Activated CD4-positive, alpha-beta memory T cell treated with anti-CD3 and anti-CD28 coated beads for 36 hours (primary cell): Measurements from ENCODE around the gene MYL3. TPM values are rescaled to one million over a fixed set of nuclear protein-coding genes. Genes with fewer than 3 reads are reported as not detected.

Experiments used
- CTCF ChIA-PET: fragments of 350-600 bp; sonication (Branson Sonifier 250); formaldehyde crosslinking; loops from one replicate; lab custom pipeline; 2021; ENCODE audit warnings: antibody characterized with exemption, inconsistent platforms; lab: Charles Lee
- POLR2A ChIA-PET: fragments of 350-600 bp; sonication (Branson Sonifier 250); formaldehyde crosslinking; loops from one replicate; lab custom pipeline; 2021; ENCODE audit warnings: antibody characterized with exemption; lab: Charles Lee
- DNase-seq: peaks from one replicate; pipeline ENCODE4 v3.0.0-alpha.2; 2020
- H3K27ac Mint-ChIP-seq: one replicate; pipeline ENCODE4 v1.8.0; 2021; ENCODE audit warnings: mixed read lengths
- H3K27me3 Mint-ChIP-seq: one replicate; pipeline ENCODE4 v1.8.0; 2021; ENCODE audit warnings: mixed read lengths
- H3K36me3 Mint-ChIP-seq: one replicate; pipeline ENCODE4 v1.8.0; 2021; ENCODE audit warnings: mixed read lengths
- H3K4me1 Mint-ChIP-seq: one replicate; pipeline ENCODE4 v1.8.0; 2021; ENCODE audit warnings: low read depth, mixed read lengths
- H3K4me3 Mint-ChIP-seq: one replicate; pipeline ENCODE4 v1.8.0; 2021; ENCODE audit warnings: mild to moderate bottlenecking, mixed read lengths
- H3K9me3 Mint-ChIP-seq: one replicate; pipeline ENCODE4 v1.8.0; 2021; ENCODE audit warnings: mixed read lengths
- intact Hi-C: fragments of 100-400 bp; cut with micrococcal nuclease; formaldehyde crosslinking; loops from one replicate; pipeline ENCODE4 v1.15.1; 2023
- total RNA-seq, 2 experiments: library from RNA; stranded (reverse); gene quantifications; one replicate each; pipeline ENCODE4 v1.2.3, GENCODE V29; 2021

Gene MYL3
- total RNA-seq, 2 experiments from 2014 or later = not detected

DNA sequence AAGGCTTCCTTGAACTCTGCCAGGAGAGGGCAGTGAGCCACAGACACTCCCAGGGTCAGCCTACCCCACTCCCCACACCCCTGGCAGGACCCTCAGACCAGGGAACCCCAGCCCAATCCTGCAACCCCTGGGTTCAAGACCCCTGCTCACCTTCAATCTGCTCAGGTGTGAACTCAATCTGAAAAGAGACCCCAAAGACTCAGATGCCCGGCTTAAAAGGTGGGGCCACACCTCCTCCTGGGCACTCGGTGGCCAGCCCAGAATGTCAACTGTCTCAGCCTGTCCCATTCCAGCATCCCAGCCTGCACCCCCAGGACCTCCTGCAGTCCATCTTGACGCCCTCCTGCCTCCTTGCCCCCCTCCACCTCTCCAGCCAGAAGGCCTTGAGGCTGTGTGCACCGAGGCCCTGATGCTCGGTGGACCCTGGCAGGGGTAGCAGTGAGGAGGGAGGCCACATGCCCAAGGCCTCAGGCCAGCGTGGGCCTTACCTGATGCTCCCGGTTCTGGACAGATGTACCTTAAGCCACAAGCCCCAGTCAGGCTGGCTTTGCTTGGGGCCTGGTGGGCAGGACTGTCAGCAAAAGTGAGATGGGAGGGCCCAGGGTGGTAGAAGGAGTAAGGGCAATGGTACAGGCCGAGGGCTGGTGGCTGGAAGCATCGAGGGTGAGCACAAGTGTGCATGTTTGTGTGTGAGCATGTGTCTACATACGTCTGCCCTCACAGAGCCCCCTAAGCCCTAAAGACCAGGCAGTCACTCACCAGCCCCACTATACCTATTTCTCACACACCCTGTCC, 2.2 kb downstream of the MYL3 start:
- no peak overlapping the region for H3K27ac Mint-ChIP-seq
- no peaks in the 10 kb centered on the region for H3K9me3 Mint-ChIP-seq
- no peak for DNase-seq
- H3K36me3 Mint-ChIP-seq = no peaks in the 10 kb centered on the region
- intact Hi-C loops = loop anchor here (10.0 kb wide), 1 partner anchor 156 kb away; the partner anchor contains the start of gene TMIE
- CTCF ChIA-PET = no interaction called here
- POLR2A ChIA-PET = no interaction called here
- H3K4me3 Mint-ChIP-seq = no peak overlapping the region
- H3K4me1 Mint-ChIP-seq = no peaks in the 10 kb centered on the region
- H3K27me3 Mint-ChIP-seq = no peaks in the 10 kb centered on the region

DNA sequence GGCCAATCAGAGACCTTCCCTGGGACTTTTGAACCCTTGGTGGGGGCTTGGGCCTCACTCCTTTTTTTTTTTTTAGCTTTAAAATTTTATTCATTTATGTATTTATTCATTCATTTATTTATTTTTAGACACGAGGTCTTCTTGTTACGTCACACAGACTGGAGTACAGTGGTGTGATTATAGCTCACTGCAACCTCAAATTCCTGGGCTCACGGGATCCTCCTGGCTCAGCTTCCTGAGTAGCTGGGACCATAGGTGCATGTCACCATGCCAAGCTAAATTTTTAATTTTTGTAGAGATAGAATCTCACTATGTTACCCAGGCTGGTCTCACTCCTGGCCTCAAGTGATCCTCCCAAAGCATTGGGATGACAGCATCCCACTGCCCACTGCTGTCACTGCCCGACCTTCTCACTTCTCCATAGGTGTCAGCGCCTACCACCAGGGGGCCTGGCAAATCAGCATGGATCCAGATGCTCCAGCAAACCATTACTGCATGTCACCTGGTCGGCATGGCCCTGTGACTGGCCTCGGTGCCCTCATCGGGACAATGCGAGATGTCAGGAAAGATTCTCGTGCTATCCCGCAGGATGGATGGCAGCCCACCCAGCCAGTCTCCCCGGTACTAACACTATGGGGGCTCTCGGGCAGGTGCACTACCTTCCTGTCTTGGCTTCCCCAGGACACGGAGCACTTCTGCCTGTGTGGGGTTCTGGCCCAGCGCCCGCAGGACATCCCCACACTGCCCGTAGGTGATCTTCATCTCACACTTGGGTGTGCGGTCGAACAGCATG, 3.0 kb downstream of the MYL3 start:
- Mint-ChIP-seq H3K36me3 (no peaks in the 10 kb centered on the region), H3K4me1 (no peaks in the 10 kb centered on the region), H3K27ac (no peak overlapping the region), H3K27me3 (no peaks in the 10 kb centered on the region), H3K4me3 (no peak overlapping the region), H3K9me3 (no peaks in the 10 kb centered on the region)
- POLR2A ChIA-PET = interaction anchor here (0.5 kb wide), 1 partner anchor 919 kb away, joined by 3 read pairs; no protein-coding TSS in a partner anchor
- peak; percentile 42 for DNase-seq
- intact Hi-C loops = loop anchor here (10.0 kb wide), 1 partner anchor 155 kb away; the partner anchor contains the start of gene TMIE
- CTCF ChIA-PET = interaction anchor here (0.6 to 1.4 kb wide), 7 partner anchors 10 to 909 kb away, joined by 3 to 6 read pairs (median 3); no protein-coding TSS in a partner anchor

GRCh38 chr3:46859001-46859710, 4.1 kb downstream of the MYL3 start:
- no peak for DNase-seq
- H3K27ac Mint-ChIP-seq = no peak overlapping the region
- POLR2A ChIA-PET = no interaction called here

GRCh38 chr3:46858456-46858855, 4.8 kb downstream of the MYL3 start:
- Mint-ChIP-seq H3K4me3 (no peak overlapping the region), H3K4me1 (no peaks in the 10 kb centered on the region), H3K27ac (no peak overlapping the region), H3K27me3 (no peaks in the 10 kb centered on the region), H3K36me3 (no peaks in the 10 kb centered on the region), H3K9me3 (no peaks in the 10 kb centered on the region)
- POLR2A ChIA-PET = no interaction called here
- DNase-seq = no peak
- intact Hi-C loops = no loop called here
- CTCF ChIA-PET = interaction anchor here (0.8 to 1.4 kb wide), 2 partner anchors 9 to 15 kb away, joined by 3 read pairs; no protein-coding TSS in a partner anchor

More at GRCh38 chr3:46859001-46859710, 4.1 kb downstream of the MYL3 start:
- CTCF ChIA-PET = interaction anchor here (0.6 to 1.4 kb wide), 6 partner anchors 9 to 54 kb away, joined by 3 to 6 read pairs (median 4); no protein-coding TSS in a partner anchor
- Mint-ChIP-seq H3K4me3 (no peak overlapping the region), H3K36me3 (no peaks in the 10 kb centered on the region), H3K9me3 (no peaks in the 10 kb centered on the region), H3K27me3 (no peaks in the 10 kb centered on the region), H3K4me1 (no peaks in the 10 kb centered on the region)
- intact Hi-C loops = no loop called here

- no peak for DNase-seq
- no peak overlapping the region for H3K4me3 Mint-ChIP-seq
- H3K27ac Mint-ChIP-seq = no peak overlapping the region
- H3K27me3 Mint-ChIP-seq = no peaks in the 10 kb centered on the region
- no peaks in the 10 kb centered on the region for H3K9me3 Mint-ChIP-seq
- H3K36me3 Mint-ChIP-seq = no peaks in the 10 kb centered on the region
- intact Hi-C loops = no loop called here
- H3K4me1 Mint-ChIP-seq = no peaks in the 10 kb centered on the region
- ChIA-PET POLR2A (no interaction called here), CTCF (interaction anchor here (0.8 to 1.4 kb wide), 2 partner anchors 9 to 14 kb away, joined by 3 read pairs; no protein-coding TSS in a partner anchor)
These were observed 5.5 kb downstream of the MYL3 start for GRCh38 chr3:46857485-46858341.

- H3K4me1 Mint-ChIP-seq = no peaks in the 10 kb centered on the region
- H3K36me3 Mint-ChIP-seq = no peaks in the 10 kb centered on the region
- H3K9me3 Mint-ChIP-seq = no peaks in the 10 kb centered on the region
- DNase-seq = no peak
- no peaks in the 10 kb centered on the region for H3K27me3 Mint-ChIP-seq
- POLR2A ChIA-PET = no interaction called here
- CTCF ChIA-PET = interaction anchor here (1.4 kb wide), 1 partner anchor 10 kb away, joined by 3 read pairs; no protein-coding TSS in a partner anchor
- no peak overlapping the region for H3K27ac Mint-ChIP-seq
- no peak overlapping the region for H3K4me3 Mint-ChIP-seq
- intact Hi-C loops = no loop called here
These were observed 6.4 kb downstream of the MYL3 start for GRCh38 chr3:46856576-46857471.

DNA sequence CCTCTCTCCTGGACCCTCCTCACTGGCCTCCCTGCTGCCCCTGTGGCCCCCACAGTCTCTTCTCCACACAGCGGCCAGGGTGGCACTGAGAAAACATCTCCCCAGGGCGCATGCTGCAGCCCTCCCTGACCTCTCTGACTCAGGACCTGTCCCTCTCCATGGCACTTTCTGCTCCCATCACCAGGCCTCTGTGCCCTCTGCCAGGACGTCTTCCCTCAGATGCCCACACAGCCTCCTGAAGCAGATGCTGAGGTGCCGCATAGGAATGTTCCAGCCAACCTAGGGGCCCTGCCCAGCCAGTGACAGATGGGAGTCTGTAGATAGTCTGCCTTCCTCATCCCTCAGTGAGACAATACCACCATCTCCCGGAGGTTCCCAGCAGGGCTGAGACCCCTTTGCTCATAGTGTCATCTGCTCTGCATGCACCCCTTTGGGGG, 8.7 kb downstream of the MYL3 start:
- POLR2A ChIA-PET = no interaction called here
- Mint-ChIP-seq H3K4me3 (no peak overlapping the region), H3K27me3 (no peaks in the 10 kb centered on the region), H3K27ac (no peak overlapping the region), H3K9me3 (no peaks in the 10 kb centered on the region), H3K4me1 (no peaks in the 10 kb centered on the region), H3K36me3 (no peaks in the 10 kb centered on the region)
- CTCF ChIA-PET = interaction anchor here (1.5 kb wide), 1 partner anchor 12 kb away, joined by 6 read pairs; no protein-coding TSS in a partner anchor
- intact Hi-C loops = no loop called here
- DNase-seq = no peak

DNA sequence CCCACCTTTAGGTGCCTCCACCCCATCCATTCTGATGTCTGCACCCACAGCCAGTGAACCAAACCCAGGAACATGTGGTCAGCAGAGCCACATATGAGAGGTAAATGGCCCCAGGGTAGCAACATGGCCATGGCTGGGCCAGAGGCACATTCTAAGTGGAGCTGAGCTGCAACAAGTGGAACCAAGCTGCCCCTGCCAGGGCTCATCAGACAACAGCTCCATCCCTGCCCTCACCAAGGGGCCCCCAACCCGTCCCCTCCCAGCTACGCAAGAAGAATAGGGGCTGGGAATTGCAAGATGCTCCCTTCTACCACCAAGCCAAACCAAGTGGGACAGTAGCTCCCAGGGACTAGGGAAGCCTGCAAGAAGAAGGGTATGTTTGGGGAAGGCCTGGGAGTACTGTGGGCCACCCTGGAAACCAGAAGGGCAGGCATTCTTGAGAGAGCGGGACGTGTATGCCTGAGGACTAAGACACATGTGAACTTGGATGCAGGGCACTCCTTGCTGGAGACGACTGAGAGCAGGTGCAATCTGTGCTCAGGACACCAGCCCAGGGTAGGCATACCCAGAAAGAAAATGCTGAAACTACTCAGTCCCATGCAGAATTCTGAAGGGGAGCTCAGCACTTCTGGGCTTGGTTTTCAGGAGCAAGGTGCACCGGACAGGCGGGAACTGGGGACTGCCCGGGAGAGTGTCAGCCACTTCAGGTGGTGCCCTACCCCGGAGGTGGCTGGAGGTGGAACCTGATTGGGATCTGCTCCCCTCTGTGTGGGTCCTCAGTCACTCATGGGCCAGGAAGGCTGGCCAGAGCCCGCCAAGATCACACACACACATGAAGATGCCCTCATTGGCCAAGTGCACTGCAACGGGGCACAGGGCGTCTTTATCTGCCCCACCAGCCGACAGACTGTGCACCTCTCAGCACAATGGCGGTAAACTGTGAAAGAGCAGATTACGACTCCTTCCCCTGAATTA, 9.5 kb downstream of the MYL3 start:
- DNase-seq = peak; percentile 6
- H3K27ac Mint-ChIP-seq = no peak overlapping the region
- CTCF ChIA-PET = interaction anchor here (1.5 kb wide), 1 partner anchor 13 kb away, joined by 6 read pairs; no protein-coding TSS in a partner anchor
- intact Hi-C loops = no loop called here
- POLR2A ChIA-PET = no interaction called here
- H3K4me1 Mint-ChIP-seq = no peaks in the 10 kb centered on the region
- H3K36me3 Mint-ChIP-seq = no peaks in the 10 kb centered on the region
- no peaks in the 10 kb centered on the region for H3K27me3 Mint-ChIP-seq
- H3K9me3 Mint-ChIP-seq = no peaks in the 10 kb centered on the region
- H3K4me3 Mint-ChIP-seq = no peak overlapping the region

- ChIA-PET CTCF (interaction anchor here (1.5 kb wide), 1 partner anchor 14 kb away, joined by 6 read pairs; no protein-coding TSS in a partner anchor), POLR2A (no interaction called here)
- H3K36me3 Mint-ChIP-seq = no peaks in the 10 kb centered on the region
- no peaks in the 10 kb centered on the region for H3K9me3 Mint-ChIP-seq
- H3K27me3 Mint-ChIP-seq = no peaks in the 10 kb centered on the region
- intact Hi-C loops = no loop called here
- H3K27ac Mint-ChIP-seq = no peak overlapping the region
- H3K4me1 Mint-ChIP-seq = no peaks in the 10 kb centered on the region
- DNase-seq = no peak
- no peak overlapping the region for H3K4me3 Mint-ChIP-seq
These were observed 10.3 kb downstream of the MYL3 start for GRCh38 chr3:46852839-46853355.
